ENCODE data around the gene ANXA4.

DNA sequence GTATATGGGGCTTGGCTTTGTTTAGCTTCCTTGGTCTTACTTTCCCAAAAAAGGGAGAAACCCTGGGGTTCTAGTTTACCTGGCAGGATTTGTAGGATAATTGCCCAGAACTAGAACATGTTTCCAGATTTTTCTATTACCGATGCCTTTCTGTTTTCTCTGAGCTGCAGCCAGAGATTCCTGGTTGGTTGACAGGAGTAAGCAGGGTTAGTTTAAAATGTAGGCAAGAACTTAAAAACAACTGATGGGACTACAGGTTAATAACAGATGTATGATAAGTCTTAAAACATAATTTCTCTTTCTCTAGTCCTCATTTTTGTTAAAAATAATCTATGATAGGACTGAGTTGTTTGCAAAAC lies 48.6 kb downstream of the ANXA4 start:
- TF ChIP-seq POLR2AphosphoS5 (IDR thresholded peaks at IDR 0.05; ENCODE audit: insufficient read depth in 1 of 2, low read depth in 1 of 2) (no peak), CTCF (IDR thresholded peaks at IDR 0.05) (no peak), POLR2A (IDR thresholded peaks at IDR 0.05) (no peak)

Measured in vagina (tissue), 2 donors.